ENCODE measurements around the gene LAG3.

Gene LAG3

DNA sequence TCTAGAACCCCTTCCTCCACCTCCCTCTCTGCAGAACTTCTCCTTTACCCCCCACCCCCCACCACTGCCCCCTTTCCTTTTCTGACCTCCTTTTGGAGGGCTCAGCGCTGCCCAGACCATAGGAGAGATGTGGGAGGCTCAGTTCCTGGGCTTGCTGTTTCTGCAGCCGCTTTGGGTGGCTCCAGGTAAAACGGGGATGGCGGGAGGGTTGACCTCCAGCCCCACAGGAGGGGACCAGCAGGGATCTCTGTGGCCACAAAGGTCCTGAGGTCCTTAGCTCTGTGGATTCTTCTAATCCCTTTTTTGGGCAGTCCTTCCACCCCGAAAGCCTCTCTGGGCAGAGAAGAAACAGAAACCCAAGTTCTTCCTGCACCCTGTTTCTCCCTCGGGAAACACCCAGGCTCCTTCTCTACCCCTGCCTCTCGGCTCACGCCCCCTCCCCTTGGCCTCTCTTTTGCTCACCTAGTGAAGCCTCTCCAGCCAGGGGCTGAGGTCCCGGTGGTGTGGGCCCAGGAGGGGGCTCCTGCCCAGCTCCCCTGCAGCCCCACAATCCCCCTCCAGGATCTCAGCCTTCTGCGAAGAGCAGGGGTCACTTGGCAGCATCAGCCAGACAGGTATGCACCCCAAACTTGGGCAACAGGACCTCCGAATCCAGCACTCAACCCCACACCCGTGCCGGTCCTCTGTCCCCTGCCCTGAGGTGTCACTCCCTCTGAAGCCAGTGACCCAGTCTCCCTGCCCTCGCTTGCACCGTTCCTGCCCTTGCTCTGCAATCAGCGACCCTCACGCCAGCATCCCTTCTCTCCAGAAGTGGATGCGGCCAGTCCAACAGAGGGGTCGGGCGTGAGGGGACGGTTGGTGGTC is 638 bp downstream of the LAG3 start:
- DNase-seq = no peak

DNA sequence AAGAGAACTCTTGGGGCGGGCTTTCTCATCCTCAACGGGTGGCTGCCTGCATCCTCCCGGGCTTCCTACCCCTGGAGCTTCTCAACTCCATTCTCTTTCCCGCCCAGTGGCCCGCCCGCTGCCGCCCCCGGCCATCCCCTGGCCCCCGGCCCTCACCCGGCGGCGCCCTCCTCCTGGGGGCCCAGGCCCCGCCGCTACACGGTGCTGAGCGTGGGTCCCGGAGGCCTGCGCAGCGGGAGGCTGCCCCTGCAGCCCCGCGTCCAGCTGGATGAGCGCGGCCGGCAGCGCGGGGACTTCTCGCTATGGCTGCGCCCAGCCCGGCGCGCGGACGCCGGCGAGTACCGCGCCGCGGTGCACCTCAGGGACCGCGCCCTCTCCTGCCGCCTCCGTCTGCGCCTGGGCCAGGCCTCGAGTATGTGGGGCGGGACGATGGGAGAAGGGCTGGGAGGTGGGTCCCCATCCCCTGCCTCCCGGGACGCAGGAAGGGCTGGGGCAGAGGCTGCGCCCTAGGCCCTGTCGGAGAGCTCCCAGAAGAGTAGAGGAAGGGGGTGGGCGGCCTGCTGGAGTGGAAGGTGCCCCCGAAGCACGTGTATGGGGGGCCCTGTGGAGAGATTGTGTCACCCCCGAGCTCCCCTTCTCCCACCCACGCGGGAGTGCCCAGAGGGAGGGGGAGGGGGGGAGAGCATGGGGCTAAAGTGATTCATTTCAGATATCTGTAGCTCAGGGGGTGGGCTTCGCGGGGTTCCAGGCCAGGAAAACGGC is 1.5 kb downstream of the LAG3 start:
- peak; percentile 78 for DNase-seq

DNA sequence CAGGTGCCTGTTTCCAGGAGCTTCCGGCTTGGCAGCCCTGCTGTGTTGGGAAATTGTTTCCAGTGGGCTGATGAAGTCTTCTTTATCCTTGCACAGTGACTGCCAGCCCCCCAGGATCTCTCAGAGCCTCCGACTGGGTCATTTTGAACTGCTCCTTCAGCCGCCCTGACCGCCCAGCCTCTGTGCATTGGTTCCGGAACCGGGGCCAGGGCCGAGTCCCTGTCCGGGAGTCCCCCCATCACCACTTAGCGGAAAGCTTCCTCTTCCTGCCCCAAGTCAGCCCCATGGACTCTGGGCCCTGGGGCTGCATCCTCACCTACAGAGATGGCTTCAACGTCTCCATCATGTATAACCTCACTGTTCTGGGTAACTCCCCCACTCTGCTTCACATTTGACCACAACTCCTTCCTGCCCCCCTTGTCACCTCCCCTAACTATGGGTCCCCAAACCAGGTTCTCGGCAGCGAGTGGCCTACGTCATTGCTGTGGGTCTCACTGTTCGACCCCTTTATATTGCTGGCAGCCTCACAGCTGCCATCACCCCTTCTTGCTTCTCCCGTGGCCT is 2.3 kb downstream of the LAG3 start:
- peak; percentile 40 for DNase-seq

DNA sequence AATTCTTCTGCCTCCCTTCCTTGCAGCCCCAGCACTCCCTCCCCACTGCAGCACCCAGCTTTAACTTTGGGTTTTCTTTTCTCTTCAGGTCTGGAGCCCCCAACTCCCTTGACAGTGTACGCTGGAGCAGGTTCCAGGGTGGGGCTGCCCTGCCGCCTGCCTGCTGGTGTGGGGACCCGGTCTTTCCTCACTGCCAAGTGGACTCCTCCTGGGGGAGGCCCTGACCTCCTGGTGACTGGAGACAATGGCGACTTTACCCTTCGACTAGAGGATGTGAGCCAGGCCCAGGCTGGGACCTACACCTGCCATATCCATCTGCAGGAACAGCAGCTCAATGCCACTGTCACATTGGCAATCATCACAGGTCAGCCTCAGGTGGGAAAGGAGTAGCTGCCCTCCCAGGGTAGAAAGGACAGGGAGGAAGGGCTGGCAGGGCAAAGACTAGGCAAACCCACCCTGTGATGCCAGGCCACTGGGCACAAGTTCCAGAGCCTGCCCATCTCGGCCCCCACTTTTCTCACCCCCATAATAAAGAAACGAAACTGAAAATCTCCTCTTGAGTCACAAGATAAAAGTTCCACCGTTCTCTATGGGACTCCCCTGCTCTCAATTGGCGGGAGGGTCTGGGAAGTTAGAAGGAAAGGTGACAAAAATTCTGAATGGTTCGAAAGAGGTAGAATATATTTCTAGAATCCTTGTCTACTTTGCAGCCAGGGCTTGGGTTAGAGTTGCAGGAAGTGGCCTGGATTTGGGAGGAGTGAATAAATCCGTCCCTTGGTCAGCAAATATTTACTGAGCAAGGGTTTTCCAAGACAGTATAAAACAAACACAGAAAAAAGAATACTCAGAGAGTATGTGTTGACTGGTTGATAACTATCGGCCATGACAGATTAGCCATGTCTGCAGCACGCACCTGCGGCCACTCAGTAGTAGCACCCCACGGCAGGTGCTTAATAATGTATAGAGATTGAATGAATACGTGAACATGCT is 3.2 kb downstream of the LAG3 start:
- DNase-seq = no peak

DNA sequence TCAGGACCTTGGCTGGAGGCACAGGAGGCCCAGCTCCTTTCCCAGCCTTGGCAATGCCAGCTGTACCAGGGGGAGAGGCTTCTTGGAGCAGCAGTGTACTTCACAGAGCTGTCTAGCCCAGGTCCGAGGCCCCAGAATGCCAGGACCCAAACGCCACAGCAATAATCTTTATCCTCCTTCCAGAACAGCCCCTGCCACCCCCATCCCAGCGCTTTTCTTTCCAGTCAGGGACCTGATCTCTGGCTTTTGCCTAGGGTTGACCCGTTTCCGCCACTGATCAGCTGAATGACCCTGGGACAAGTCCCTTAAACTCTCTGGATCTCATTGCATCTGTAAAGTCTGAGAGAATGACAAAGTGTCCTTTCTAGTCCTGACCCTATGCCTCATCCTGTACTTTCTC is 5.1 kb downstream of the LAG3 start:
- DNase-seq = no peak

DNA sequence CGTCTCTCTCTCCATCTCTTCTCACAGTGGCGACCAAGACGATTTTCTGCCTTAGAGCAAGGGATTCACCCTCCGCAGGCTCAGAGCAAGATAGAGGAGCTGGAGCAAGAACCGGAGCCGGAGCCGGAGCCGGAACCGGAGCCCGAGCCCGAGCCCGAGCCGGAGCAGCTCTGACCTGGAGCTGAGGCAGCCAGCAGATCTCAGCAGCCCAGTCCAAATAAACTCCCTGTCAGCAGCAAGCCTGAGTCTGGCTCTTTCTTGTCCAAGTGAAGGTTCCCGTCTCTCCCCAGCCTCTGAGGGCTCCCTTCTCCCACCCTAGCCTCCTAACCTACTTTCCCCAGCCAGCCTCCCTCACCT is 5.9 kb downstream of the LAG3 start:
- DNase-seq = no peak

DNA sequence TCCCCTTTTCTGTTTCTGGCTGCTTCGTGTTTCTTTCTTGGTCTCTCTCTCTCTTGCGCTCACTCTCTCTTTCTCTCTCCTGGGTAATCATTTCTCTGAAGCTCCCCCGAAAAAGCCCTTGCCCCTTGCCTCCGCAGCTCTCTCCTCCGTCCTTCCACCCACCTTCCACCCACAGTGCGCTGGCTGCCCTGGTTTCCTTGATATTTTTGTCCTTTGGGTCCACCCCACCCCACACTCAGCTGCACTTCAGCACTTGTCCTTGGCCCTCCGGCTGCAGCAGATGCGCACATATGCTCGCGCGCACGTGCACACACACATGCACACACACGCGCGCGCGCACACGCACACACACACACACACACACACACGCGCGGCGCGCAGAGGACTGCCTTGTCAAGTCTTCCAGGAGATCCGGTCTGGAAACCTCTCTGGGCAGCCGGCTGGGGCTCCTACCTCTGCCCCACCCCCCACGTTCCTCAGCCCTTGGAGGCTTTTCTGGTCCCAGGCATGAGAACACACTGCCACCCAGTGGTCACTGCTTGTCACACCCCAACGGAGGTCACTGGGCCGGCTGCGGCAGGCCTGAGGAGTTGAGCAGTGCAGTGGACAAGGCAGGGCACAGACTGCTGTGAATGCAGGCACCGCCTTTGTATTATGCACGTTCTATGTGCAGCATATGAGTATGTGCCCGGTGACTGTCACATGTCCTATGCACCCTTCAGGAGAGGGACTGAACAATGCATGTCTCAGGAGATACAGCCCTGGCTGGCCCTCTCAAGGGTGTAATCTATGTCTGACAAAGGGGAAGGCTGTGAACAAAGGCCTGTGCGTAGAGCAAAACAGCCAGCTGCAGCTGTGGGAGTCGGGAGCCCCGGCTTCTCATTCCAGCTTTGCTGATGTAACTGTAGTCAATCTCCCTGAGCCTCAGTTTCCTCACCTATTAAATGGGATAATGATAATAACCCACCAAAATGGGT is 6.5 kb downstream of the LAG3 start:
- peak; percentile 88 for DNase-seq

DNA sequence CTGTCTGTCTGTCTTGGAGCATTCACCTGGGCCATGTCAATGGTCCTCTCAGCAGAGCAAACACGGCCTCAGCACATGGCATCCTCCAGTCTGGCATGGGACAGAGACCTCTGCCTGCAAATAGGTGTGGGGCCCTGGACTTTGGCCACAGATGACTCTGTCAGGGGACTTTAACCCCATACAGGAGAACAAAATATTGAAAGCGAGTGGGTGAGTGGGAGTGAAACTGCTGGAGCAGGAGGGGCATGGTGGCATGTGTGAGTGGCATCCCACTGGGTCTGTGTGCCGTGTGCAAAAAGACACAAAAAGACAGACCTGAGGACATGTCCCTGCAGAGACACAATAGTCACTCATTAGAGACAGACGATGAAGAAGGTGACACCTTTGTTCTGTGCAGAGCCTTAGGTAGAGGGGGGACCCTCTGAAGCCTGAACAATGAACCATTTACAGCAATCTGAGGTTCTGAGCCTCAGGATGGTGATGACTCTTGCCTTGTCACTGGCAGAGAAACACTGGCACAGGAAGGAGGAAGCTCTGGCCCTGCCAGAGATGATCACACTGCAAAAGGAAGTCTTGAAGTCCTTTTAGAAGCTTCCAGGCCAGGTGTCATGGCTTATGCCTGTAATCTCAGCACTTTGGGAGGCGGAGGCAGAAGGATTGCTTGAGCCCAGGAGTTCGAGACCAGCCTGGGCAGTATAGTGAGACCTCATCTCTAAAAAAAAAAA is 7.5 kb downstream of the LAG3 start:
- DNase-seq = no peak

DNA sequence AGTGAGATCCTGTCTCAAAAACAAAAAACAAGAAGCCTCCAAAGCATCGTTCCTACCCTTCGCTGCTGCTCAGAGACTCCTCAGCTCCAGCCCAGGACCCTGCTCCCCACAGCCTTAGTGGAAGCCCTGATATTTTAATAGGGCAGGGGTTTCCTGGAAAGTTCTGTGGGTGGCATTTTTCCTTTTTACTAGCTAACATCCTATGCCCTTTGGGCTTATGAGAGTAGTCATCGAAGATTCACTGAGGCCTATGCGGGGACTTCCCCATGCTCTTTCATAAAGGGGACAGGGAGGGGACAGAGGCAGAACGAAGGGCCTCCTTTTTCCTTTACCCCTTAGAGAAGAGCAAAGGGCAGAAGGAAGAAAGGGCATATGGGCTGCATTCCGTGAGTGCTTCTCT is 8.3 kb downstream of the LAG3 start:
- no peak for DNase-seq

DNA sequence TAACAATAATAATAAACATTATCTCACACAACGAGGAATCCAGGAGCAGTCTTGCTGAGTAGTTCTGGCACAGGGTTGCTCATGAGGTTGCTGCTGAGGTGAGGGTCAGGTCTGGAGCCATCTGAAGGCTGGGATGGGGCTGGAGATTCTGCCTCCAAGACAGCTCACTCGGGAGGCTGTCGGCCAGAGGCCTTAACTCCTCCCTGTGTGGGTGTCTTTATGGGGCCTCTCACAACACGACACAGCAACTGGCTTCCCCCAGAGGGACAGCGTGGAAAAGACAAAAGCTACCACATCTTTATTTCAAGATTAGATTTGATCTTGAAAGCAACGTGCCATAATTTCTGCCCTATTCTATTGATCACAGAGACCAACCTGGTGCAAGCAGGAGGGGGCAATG is 9.8 kb downstream of the LAG3 start:
- DNase-seq = no peak

DNA sequence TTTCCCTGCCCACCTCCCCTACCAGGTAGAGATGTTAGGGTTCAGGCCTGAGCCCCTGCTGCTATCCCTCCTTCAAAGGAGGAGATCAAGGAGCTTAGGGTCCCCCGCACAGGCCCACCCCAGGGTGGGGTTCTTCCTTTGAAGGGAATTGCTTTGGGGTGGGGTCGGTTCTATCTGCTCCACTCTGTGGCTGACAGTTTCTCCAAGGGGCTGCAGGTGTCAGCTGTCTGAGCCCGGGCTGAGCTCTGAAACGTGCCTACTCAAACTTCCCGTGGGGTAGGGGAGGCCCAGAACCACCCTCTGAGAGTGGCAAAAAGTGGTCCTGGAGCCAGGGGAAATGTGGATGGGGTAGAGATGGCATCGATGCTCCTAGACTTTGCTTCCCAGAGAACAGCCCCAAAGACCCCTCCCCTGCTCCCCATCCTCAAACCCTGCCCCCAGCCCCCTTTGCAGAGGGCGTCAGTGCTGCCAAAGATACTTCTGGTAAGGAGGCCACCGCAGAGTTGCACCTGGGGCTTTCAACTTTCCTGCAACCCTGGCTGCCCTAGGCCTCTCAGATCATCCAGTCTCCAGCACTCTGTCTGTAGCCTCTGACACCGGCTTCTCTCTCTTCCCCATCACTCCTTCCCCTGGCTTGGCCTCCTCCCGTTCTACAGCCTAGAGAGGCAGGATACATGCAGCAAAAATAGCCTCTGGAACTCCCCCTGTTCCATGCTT is 10.7 kb downstream of the LAG3 start:
- no peak for DNase-seq

DNA sequence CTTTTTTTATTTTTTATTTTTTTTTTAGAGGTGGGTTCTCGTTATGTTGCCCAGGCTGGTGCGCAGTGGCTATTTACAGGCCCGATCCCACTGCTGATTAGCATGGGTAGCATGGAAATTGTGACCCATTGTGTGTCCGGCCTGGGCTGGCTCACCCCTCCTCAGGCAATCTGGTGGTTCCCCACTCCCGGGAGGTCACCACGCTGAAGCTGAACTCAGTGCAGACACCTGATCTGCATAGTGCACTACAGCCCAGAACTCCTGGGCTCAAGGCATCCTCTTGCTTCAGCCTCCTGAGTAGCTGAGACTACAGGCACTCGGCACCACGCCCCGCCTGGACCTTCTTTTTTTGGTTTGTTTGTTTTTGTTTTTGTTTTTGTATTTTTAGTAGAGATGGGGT is 11.5 kb downstream of the LAG3 start:
- DNase-seq = no peak

DNA sequence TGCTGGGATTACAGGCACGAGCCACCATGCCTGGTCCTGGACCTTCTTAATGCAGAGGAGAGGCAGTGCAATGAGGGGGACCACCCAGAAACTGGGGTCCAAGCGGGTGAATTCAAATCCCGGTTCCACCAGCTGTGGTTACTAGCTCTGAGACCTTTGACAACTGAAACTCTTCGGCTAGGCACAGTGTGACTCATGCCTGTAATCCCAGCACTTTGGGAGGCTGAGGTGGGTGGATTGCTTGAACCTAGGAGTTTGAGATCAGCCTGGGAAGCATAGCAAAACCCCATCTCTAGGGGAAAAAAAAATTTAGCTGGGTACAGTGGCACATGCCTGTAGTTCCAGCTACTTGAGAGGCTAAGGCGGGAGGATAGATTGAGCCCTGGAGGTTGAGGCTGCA is 12.0 kb downstream of the LAG3 start:
- no peak for DNase-seq

DNA sequence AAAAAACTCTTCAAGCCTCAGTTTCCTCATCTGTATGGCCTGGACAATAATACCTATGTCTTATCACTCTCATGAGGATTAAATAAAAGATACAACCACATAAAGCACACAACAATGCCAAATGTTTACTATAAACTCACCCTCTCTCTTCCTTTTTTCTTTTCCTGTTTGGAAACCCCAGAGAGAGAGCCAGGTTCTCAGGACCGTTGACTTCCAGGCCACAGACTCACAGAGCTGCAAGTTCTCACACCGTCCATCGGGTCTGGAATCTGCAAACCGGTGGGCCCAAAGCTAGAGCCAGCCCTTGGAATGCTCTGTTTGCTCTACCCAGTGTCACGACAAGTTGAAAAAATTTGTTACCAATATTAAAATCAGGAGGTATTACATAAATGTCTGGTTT is 12.4 kb downstream of the LAG3 start:
- DNase-seq = no peak

DNA sequence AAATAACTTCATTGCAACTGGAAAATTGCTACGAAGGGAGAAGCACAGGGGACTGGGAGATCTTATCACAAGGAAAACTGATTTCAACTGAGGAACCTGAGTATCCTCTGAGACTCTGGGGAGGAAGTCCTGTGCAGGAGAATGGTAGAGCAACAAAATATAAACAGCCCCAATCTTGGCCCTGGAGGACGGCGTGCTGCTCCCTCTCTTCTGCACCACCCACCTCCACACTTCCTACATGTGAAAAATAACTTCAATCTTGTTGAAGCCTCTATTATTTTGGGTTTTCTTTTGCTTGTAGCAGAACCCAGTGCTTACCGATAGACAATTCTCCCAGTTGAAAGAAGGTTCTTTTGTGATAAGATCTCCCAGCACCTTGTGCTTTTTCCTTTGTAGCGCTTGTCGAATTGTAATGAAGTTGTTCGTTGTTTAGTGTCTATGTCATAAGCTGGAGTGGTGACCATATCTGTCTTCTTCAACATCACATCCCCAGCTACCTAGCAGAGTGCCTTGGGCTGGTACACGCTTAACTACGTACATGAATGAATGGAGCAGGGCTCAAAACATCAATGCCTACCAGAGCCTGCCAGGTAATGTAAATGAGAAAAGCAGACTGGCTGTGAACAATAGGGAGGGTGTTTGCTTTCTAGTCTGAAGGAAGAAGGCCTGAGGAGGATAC is 14.2 kb downstream of the LAG3 start:
- DNase-seq = no peak

DNA sequence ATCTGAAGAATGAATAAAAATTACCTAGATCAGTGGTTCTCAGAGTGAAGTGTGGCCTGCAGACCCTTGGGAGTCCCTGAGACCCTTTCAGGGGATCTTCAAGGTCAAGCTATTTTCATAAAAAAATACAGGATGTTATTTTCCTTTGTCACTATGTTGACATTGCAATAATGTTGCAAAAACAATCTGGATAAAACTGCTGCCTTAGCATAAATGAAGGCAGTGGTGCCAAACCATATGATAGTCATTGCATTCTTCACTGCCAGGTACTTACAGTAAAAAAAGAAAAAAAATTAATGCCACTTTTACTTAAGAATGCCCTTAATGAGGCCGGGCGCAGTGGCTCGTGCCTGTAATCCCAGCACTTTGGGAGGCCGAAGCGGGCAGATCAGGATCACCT is 15.0 kb downstream of the LAG3 start:
- no peak for DNase-seq

DNA sequence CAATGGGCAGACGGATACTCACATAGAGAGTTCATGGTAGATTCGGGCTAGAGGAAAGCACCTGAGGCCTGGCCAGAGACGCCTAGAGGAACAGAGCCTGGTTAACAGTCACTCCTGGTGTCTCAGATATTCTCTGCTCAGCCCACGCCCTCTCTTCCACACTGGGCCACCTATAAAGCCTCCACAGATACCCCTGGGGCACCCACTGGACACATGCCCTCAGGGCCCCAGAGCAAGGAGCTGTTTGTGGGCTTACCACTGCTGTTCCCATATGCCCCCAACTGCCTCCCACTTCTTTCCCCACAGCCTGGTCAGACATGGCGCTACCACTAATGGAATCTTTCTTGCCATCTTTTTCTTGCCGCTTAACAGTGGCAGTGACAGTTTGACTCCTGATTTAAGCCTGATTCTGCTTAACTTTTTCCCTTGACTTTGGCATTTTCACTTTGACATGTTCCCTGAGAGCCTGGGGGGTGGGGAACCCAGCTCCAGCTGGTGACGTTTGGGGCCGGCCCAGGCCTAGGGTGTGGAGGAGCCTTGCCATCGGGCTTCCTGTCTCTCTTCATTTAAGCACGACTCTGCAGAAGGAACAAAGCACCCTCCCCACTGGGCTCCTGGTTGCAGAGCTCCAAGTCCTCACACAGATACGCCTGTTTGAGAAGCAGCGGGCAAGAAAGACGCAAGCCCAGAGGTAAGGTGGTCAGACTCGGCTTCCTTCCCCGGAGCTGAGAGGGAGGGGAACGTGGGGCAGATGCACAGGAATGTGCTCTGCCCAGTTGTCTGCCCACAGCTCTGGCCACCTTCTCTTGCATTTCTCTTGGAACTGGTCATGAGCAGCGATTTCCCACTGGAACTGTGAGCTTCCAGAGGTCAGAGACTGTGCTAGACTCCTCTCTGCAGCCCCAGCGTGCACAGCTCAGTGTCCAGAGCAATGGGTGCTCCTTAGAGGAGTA is 16.9 kb downstream of the LAG3 start, which contains the start of gene CD4:
Gene CD4, plus strand, starts transcription at position 557 of the 953 bp plus-strand sequence. CDS start 10,611 bp downstream, outside the sequence.
- no peak for DNase-seq

DNA sequence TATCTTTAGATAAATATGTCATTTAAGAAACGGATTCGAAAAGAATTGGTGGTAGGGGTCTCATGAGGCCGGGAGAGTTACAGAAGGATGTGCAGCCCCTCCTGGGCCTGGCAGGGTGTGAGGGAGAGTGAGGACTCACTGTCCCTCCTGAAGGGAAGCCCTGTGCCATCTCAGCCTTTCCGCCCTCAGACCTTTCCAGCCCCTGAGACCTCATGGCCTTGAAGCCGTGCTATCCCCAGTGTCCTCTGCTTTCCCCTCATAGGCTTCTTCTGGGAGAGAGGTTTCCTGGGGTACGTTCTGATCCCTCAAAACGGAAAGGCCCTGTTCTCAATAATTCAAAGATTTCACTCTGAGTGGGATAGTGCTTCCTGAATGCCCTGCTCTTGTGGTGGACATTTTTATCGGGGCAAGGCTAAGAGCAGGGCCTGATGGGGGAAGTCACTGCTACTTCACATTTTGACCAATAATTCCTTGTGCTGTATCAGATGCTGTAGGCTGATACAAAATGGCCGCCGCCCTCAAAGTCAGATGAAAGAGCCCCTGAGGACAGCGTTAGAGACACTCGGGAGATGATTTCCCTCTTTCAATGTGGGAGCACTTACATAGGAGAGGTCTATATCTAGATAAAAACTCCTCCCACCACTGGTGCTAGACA is 18.3 kb downstream of the LAG3 start:
- no peak for DNase-seq
